MV-4-11 (cell line): ENCODE measurements around the gene MRPS27.
A peak's percentile ranks its signal among the peaks of the same experiment; 100 is the strongest.

Source experiments
- DNase-seq: peaks from one replicate; lab custom pipeline; 2025; lab: John Stamatoyannopoulos, UW

MRPS27 gene

DNA sequence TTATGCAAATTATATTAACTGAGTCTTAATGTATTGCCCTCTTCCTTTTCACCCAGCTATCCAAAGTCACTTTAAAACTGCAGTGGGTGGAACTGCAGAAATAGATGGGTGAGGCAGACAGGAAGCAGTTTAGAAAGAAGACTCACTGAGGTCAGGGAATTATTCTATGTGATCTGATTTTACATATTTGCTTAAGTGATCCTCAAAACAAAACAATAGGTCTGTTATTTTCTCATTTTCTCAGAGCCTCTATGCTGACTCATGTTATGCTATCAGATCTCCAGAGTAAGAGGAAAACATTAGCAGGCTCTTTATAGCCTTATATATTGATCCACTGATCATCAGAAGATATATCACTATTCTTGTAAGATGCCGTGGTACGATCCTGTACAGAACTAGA is 63.5 kb downstream of the MRPS27 start:
- no peak for DNase-seq

DNA sequence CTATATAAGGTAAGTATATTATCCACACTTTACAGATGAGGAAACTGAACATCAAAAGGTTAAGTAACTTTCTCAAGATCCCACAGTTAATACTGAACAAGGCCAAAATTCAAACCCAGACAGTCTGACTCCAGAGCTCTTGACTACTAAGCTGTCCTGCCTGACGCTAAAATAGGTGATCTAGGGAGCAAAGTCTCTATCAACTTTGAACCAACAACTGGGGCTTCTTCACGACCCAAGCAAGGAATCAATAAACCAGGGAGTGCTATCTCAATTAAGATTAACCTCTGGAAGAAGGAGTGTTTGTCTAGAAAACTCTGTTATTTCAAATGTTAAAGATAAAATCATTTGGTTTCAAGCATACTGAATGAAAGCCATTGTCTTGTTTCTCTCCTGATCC is 64.4 kb downstream of the MRPS27 start:
- no peak for DNase-seq

DNA sequence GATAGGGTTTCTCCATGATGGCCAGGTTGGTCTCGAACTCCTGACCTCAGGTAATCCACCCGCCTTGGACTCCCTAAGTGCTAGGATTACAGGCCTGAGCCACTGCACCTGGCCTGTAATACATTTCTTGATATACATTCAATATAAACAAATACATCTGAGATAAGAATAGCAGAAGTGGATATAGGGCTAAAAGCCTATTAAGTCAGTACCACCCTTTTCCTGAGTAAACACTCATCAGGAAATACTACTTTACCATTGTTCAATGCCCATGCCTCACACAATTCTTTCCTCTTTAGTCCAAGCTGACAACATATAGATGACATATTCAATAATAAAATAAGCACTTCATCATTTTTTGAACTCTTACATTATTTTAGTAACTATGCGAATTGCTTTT is 64.8 kb downstream of the MRPS27 start:
- no peak for DNase-seq

DNA sequence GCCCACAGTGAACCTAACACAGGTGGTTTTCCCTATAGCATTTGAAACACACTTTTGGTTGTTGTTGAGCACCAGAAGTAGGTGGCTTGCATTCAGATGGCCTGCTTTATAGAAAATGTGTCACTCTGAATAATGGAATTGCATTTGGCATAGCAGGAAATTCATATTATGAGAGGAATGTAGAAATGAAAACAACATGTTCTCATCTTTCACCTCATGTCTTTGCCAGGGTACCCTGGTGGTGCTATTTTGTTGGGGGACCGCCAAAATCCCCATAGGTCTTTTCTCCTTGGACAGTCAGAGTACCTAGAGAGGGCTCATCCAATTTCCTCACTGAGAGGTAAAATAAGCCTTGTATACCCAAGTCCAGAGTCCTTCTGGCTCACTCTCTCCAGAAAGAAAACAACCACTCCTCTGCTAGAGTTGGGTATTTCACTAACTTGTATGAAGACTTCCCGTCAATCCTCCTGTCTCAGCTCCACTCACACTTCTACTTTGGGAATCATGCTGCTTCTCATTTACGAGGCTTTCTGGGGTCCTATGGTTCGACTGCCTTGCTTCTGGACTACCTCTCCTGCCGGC is 67.4 kb downstream of the MRPS27 start:
- DNase-seq, result no peak

DNA sequence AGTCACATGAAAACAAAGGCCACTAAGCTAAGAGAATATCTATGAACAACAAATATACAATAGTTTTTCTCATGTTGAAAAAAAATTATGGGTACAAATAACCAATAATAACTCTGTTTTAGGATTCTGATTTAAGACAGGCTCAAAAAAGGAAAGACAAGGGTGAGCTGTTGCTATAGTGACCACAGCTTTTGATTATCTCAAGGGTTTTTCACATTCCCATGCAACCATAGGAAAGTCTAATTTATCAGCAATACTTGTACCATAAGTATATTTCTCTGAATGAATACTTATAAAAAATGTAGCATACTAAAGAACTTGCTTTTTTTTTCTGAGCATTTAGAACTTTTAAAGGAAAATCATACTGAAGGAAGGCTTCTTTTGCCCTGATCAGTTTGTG is 68.0 kb downstream of the MRPS27 start:
- DNase-seq, result no peak

DNA sequence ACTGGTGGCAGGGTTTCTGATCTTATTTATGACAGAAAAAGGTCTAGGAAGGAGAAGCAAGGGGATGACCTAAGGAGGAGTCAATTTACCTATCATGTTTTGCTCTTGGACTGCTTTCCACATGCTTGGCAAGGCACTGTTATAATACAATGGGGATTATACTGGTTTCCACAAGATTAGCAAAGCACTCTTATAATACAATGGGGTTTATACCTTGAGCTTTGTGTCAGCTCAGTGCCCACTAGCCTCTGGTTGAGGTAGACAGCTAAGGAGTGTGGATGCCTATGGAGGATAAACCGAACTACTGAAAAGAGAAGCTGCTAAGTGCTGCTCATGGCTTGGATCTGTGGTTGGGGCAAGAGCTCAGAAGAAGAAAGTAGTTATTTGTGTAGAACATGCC is 68.7 kb downstream of the MRPS27 start:
- DNase-seq, result no peak

DNA sequence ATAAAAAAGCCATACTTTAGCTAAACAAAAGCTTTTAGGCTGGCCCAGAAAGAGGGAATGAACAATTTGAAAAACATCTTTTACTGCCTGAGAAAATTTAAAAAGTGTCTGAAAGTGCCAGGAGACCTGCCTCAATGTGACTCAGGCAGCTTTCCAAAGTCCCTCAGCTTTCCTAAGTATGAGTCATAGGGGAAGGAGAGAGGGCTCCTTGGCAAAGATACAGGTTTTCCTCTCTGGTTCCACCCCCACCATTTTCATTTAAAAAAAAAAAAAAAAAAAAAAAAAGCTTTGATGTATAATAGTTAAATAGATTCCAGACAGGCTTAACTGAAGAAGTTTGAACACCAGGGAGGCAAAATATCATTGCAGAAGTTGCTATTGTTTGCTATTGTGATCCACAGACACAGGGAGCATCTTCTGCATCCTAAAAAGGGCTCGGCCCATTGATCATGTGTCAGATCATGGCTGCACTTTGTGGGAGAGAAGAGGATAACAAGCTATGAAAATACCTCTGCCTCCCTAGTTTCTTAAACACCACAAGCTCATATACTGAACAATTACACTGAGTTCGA is 71.5 kb downstream of the MRPS27 start:
- DNase-seq, result no peak

DNA sequence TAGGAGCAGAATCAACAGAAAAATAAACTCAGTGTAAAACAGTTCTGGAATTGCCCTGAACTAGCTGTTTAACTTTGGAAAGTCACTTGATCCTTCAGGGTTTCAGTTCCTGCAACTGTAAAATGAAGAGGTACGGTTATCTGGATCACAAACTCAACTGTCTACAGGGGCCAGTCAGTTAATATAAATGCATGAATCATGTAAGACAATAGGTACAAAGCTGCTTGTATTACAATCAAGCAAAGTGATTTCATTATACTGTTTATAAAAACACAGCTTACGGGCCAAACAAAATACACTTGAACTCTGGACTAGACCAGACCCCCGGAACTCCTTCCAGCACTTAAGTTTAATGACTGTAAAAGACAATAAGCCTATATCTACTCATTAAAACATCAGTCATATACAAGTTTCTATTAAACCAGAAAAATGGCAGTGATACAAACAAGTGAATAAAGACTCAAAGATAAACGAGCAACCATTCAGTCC is 73.0 kb downstream of the MRPS27 start:
- DNase-seq, result peak; percentile 38

DNA sequence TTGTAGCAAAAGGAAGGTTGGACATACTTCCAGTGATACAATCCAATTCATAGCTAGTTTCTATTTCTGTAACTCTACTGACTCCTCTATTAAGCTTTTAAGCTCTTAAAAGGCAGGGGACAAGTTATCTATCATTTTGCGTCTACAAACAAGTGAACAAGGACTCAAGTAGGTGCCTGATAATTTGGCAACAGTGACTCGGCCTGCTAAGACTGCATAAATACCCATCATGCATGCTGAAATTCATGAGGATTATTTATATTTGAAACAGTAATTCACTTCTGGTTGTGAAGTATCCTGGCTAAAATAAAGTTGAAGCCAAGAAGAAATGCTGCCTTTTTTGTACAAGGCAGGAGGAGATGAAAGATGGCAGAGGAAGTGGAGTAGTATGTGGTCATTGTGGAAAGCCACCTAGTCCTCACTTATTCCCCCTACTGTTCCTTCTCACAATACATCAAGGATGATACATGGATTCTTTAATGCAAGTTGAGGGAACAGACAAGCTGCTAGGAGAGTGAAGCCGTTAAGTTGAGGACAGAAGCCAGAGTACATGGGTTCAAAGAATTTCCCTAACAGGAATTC is 74.0 kb downstream of the MRPS27 start:
- DNase-seq, result peak; percentile 74

DNA sequence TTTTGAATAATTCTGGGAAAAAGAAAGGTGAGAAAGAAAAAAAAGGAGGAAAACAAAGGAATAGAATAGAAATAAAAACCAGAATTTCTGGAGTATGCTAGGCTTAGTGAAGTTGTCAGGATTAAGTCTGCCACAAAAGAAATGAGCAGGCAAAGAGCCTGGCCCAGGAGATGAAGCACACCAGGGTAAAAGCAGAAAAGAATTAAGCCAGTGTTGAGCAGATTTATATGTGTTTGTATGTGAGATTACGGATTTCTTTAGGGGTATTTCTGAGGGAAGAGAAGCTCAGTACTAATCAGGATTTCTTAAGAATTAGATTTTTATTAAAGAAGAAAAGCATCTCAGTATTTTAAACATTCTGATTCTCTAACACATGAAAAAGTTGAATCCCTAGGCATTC is 74.5 kb downstream of the MRPS27 start:
- no peak for DNase-seq

DNA sequence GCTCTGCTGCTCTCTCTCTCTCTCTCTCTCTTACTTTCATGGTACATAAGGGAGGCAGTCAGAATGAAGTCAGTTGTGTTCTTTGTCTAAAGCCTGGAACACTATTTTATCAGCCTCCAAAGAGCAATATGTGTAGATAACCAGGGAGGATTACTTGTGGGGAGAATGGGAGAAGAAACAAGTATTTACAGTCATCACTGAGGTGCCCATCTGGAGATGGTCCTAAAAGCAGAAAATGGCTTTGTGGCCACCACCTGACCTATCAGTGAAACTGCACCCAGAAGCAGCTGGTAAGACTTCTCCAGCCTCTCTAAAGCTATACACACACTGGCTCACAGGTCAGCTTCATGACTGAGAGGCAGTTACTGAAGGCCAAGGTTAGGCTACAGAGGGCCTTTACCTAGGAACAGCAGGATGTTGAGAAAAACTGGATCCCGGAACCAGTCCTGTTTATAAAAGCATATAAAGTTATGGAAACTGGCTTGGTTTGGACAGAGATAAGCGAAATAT is 75.1 kb downstream of the MRPS27 start:
- DNase-seq, result peak; percentile 28

DNA sequence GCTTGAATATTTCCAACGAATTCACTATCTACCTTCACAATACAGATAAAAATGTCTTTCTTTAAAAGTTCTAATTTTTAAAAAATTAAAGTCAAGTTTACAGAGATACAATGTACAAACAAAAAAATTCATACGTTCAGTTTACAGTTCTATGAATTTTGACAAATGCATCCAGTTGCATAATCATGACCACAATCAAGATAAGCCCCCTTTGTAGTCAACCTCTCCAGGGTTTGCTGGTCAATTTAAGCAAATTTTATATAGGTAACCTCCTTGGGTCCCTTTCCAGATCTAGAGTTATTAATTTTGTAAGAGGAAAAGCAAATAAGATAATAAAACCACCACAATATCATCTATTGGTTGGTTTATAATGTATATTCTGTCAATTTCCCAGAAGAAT is 76.3 kb downstream of the MRPS27 start:
- no peak for DNase-seq

DNA sequence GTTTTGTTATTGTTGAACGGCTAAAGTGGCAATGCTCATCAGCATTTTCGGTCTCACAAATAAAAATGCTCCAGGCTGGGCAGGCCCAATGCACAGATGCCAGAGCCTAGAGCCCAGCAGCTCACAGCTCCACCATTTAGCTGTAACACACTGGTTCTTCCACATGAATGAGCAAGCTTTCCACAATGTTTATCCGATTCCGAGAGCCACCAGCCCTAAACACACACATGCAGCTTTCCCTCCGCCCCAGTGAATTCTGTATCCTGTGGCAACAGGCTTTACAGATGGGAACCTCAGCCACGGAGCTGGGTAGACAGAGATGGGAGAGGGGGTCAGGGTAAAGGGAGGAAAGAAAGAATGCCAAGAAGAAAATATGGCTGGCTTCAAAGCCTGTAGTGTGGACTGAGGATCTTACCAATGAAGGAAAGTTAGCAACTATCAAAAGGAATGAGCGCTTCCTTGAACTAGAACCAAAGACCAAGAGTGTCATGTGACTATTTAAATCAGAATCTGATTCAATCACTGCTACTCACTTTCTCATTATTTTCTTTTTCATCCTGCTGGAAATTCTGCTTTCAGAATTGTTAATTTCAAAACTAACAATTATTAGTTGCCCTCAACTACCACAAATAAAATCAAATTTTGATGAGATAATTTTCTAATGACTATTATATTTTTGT is 77.1 kb downstream of the MRPS27 start:
- DNase-seq, result no peak

DNA sequence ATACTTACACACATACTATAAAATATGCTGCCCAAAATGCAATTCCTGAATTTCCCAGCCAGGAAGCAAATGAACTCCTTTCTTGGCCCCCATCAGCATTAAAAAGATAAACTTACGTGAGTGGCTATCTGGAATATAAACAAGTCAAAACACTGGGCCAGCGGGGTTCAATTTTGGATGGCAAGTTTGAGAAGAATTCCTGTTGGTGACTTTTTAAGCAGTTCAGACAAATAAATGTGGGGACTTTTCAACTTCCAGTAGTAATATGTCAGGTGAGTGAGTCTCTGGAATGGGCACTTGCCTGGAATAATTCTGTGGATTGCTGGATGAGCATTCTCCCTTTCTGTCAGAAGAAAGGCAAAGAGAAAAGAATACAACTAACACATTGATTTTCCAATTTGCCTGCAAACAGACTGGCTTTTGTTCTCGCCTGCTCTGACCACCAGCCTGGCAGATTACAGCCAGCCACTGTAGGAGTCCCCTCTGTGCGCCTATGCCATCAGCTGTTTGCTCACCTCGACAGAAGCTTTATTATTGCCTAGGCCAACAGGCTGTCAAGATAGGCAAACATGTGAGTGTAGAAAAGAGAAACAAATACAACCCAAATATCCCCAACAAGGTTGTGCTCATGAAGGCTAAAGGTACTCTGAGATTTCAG is 78.6 kb downstream of the MRPS27 start:
- DNase-seq, result no peak

DNA sequence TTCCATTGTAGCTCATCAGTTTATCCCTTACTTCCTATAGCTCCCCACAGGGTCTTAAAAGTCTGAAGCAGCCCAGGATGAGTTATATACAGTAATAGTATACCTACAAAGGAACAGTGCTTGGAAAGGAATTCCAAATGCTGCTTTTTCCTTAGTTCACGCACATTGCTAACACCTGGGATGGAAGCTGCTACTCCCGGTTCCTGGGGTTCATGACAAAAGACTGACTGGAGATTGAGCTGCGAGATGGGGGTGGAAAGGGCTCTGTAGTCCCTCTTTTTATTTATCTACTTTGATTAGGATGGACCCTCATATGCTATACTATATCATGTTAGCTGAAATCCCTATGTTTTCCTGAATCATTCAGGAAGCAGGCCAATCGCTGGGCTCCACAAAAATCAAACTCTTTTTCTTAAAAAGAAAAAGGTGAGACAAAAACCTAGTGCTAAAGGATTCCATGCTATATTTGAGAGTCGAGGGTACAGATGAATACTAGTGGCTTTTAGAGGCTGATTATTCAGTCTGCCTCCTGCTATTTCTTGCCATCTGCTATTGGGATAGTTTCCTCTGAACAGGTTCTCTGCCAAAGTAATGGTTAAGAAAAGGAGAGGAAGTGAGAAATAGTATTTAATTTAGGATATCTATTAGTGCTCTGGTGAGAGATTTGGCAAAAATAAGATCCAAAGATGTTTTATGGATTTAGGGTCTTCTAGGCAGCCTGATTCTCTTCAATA is 81.2 kb downstream of the MRPS27 start:
- DNase-seq, result no peak

DNA sequence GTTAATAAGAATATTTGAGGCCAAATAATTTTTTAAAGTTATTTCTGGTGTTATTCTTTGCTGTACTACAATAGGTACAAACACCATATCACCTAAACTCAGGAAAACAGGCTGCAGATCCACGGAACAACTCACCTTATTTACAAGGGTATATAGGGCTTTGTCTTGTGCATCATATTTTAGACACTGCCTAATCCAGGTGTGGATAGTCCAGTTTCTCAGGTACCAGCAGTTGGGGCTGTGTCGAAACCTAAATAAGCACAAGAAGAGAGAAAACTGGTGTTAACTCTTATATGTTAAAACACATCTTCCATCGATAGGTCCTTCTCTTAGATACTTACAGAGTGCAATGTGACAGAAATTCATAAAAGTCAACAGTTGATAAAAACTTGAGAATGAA is 82.2 kb downstream of the MRPS27 start:
- no peak for DNase-seq

DNA sequence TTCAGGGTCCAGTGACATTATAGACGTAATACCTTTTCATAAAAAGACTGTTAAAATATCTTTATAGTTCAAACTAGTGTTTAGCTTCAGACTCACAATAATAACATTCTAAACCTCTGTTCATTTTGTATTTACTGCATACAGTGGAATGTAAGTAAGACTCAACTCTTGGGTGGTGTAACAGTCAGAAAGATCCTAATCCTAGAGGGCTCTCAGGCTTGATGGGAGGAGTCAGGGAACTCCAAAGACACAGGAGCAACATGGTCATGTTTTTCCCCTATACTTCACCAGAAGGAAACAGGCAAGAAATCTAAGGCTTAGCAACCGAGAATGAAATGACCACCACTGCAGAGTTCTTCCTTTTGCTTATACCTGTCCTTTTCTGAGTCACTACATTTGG is 82.6 kb downstream of the MRPS27 start:
- DNase-seq, result no peak

DNA sequence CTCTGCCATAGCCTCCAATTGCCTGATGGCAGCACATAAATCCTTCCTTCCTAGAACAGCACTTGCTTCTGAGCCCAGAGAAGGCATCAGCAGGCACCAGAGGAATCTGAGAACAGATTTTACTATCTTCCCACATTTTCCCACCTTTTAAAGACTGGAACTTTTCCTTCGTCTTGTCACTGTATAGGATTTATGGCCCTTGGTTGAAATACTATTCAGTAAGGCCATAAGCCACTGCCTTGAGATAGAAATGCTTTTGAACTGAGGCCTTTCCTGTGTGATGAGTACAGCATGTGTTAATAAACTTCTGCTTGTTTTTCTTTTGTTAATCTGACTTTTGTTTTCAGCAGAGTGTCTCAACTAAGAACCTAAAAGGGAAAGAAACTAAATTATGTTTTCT is 84.3 kb downstream of the MRPS27 start:
- DNase-seq, result no peak

DNA sequence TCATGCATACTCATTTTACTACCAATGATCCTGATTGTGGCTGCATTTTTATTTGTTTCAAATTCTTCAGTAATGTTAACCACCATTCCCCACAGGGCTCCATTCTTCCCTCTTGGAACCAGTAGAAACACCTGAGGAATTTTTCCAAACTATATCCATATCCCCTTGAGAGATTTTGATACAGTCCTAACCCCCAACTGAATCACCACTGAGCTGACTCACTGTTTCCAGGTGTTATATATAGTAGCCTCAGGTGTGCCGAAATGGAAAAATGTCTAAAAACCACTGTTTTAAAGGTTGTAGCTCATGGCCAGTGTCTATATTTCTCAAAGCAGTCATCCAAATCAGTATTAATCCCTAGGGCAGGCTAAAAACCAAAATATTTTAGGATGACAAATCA is 85.2 kb downstream of the MRPS27 start:
- no peak for DNase-seq

DNA sequence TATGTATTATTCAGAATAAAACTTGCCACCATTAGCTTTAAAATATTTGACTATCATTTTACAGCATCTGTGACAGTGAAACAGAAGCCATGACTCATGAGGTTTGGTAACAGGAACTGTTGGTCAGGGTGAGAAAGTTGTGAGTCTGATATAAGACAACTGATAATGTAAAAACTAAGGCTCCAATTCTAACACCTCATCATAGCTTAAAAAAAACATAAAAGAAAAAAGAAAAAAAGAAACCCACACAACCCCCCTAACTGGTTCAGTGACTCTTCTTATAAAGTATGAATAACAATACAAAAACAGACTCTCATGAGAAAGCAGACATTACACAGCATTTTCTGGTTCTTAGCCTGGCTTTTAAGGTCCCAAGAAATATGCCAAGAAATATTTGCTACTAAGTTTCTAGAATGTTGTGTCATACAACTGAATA is 85.8 kb downstream of the MRPS27 start:
- peak; percentile 71 for DNase-seq

DNA sequence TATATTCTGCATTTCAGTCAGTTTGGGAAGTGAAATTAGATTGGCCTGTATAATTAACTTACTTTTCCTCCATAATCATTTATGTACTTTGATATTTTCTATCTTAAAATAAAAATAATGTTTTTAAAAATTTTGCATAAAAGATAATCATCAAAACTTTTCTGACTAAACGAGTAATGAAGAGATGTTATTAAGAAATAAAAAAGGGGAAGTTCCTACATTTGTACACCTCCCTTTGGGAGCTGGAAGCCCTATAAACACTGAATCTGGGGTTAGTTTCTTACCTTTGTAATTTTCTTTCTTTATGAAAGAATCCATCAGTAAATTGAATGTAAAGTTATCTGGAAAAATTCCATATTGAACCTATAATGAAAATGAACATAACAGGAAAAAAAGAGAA is 86.2 kb downstream of the MRPS27 start:
- no peak for DNase-seq

DNA sequence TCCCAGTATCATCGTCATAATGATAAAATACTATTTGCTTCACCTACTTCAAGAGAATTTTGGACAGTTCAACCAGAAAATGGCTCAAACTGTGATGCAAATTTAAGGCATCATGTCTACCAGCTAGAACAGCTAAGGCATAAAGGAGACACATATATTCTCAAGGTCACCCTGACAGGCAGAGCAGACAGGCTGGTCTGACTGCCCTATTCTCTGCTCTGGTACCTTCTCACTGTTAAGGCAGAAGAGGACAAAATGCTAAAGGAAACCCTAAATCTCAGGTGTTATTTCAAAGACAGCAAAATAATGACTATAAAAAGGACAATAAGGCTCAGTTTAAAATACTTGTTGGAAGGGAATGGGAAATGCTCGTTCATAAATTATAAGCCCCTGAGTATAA is 87.2 kb downstream of the MRPS27 start:
- DNase-seq, result no peak
